ENCODE data around the gene EXT2.

EXT2 gene

DNA sequence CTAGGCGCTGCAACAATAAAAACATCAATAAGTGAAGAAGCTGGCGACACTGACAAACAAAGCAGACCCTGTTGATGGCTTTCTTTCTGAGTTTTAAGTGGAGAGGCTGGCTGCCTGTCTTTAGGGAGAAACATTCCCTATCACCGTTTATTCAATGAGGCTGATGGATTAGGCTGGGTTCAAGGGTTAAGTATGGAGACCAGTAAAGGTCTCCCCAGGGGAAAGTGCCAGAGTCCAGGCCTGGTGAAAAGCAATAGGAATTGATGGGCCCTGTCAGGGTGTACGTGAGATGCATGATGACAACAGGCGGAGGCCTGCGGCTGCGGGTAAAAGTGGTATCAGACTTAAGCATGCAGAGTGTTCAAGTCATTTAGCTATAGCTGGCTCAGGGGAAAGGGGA lies 111.8 kb downstream of the EXT2 start:
- H3K36me3 Mint-ChIP-seq = peaks cover 66% of the 10 kb centered on the region
- no peaks in the 10 kb centered on the region for H3K4me1 Mint-ChIP-seq (ENCODE audit: low read depth)
- peaks cover 12% of the 10 kb centered on the region for H3K9me3 Mint-ChIP-seq (ENCODE audit: low read depth)
- H3K4me3 Mint-ChIP-seq = no peak overlapping the region
- no peaks in the 10 kb centered on the region for H3K27me3 Mint-ChIP-seq
- H3K27ac Mint-ChIP-seq = no peak overlapping the region

DNA sequence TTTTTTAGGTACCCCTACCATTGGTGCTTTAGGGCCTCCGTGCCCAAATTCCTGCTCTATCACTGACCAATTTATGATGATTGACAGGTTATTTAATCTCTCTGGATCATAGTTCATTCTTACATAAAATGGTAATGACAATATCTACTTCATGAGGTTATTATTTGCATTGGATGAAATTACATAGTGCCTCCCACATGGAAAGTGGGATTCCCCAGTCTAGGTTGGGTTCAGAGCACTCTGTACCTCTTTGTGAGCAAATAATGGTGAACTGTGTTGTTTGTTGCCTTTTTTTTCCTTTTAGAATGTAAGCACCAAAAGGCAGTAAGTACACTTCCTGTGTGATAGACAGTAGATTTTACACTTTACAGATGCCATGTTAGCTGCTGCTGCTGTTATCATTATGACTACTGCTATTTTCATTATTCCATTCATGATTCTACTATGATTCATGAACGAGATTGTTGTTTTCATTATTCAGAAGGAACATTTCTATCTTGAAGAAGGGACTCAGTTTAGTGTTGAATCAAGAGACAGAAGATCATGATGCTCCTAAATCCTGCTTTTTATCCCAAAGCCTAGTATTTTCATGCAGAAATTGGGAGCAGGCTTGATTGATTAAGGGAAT lies 113.6 kb downstream of the EXT2 start:
- H3K27me3 Mint-ChIP-seq = no peaks in the 10 kb centered on the region
- peaks cover 69% of the 10 kb centered on the region for H3K36me3 Mint-ChIP-seq
- no peak overlapping the region for H3K27ac Mint-ChIP-seq
- H3K4me3 Mint-ChIP-seq = no peak overlapping the region
- peaks cover 19% of the 10 kb centered on the region for H3K9me3 Mint-ChIP-seq (ENCODE audit: low read depth)
- H3K4me1 Mint-ChIP-seq (ENCODE audit: low read depth) = no peaks in the 10 kb centered on the region

DNA sequence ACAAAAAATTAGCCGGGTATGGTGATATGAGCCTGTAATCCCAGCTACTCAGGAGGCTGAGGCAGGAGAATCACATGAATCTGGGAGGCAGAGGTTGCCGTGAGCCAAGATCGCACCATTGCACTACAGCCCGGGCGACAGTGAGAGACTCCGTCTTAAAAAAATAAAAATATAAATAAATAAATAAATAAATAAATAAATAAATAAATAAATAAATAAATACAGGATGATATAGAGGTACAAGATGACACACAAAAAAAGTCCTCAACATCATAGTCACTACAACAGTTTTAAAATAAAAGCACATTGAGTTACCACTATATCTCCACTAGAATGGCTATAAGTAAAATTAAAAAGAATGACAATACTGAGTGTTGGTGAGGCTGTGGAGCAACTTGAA lies 116.7 kb downstream of the EXT2 start:
- no peak overlapping the region for H3K27ac Mint-ChIP-seq
- no peaks in the 10 kb centered on the region for H3K27me3 Mint-ChIP-seq
- H3K36me3 Mint-ChIP-seq = peaks cover 60% of the 10 kb centered on the region
- H3K4me3 Mint-ChIP-seq = no peak overlapping the region
- H3K9me3 Mint-ChIP-seq (ENCODE audit: low read depth) = peaks cover 19% of the 10 kb centered on the region
- H3K4me1 Mint-ChIP-seq (ENCODE audit: low read depth) = no peaks in the 10 kb centered on the region

DNA sequence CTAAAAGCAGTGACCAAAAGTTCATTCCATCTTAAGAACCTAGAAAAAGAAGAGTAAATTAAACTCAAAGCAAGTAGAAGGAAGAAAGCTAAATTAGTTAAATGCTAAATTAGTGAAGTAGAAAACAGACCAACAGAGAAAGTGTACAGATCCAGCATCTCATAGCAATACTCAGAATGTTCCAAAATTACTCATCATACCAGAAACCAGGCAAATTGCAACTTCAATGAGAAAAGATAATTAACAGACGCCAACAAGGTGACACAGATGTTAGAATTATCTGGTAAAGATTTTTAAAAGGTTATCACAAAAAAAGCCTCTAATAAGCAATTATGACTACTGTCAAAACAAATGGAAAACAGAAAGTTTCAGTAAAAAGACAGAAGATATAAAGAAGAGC lies 117.7 kb downstream of the EXT2 start:
- H3K27me3 Mint-ChIP-seq = no peaks in the 10 kb centered on the region
- peaks cover 58% of the 10 kb centered on the region for H3K36me3 Mint-ChIP-seq
- peaks cover 19% of the 10 kb centered on the region for H3K9me3 Mint-ChIP-seq (ENCODE audit: low read depth)
- H3K27ac Mint-ChIP-seq = no peak overlapping the region
- H3K4me3 Mint-ChIP-seq = no peak overlapping the region
- no peaks in the 10 kb centered on the region for H3K4me1 Mint-ChIP-seq (ENCODE audit: low read depth)

DNA sequence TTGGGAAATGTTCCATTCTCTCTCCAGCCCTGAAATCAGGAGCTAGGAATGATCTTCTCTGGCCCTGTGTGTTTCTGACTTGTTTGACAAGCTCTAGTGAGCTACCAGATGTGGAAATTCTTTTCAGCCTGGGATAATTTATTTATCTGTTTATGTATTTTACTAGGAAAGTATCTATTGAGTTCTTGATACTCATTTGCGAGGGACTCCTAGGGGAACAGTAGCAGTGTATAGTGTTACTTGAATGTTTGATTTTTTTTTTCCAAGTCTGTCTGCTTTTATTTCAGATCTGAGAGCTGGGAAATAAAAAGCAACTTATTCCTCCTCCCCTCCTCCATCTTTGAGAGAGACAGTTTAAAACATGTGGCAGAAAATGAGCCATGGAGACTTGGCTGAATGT lies 122.0 kb downstream of the EXT2 start:
- Mint-ChIP-seq H3K9me3 (ENCODE audit: low read depth) (peaks cover 5% of the 10 kb centered on the region), H3K27me3 (no peaks in the 10 kb centered on the region), H3K36me3 (peaks cover 46% of the 10 kb centered on the region)

DNA sequence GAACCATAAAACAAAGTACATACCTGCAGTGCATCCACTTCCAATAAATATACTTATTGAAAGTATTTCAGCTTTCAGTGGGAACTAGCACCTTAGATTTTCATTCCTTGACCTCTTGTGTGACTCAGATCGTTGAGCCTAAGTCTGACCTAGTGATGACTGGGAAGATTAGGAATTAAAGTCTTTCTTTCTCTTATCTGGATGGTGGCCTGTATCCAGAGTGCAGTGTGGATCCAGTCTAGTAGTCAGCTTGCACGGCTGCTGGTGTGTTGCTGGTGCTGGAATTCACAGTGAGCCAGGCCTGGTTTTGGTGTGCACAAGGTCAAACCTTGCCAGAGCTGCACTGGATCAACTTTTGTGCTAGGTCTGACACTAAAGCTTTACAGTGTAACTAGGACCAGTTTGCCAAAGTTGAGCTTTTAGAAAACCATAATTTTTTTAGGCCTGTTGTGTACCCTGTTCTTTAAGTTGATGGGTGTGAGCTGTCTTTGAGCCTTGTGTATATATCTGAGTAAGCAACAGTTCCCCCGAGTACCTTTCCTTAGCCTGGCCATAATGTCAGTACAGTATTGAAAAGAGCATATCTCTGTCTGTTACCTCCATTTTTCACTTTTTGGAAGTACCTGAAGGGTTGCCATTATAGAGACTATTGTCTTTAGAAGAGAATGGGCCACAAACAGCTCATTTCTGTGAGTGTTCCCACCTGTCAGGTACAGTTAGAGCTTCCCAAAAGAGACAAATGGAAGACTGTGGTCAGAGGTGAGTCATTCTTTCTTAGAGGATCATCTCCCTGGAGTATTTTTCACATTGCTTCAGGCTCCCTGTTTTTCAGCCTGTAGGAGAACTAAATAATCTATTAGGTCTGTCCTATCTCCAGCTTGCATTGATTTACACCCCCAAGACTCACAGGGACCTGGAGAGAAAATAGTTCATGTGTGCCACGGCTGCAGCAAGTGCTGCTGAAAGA lies 124.6 kb downstream of the EXT2 start:
- H3K4me1 Mint-ChIP-seq (ENCODE audit: low read depth) = no peaks in the 10 kb centered on the region
- no peak overlapping the region for H3K27ac Mint-ChIP-seq
- no peaks in the 10 kb centered on the region for H3K27me3 Mint-ChIP-seq
- no peaks in the 10 kb centered on the region for H3K9me3 Mint-ChIP-seq (ENCODE audit: low read depth)
- no peak overlapping the region for H3K4me3 Mint-ChIP-seq
- peaks cover 44% of the 10 kb centered on the region for H3K36me3 Mint-ChIP-seq

More for the DNA sequence above, 122.0 kb downstream of the EXT2 start:
- no peak overlapping the region for H3K27ac Mint-ChIP-seq
- no peak overlapping the region for H3K4me3 Mint-ChIP-seq
- H3K4me1 Mint-ChIP-seq (ENCODE audit: low read depth) = no peaks in the 10 kb centered on the region

DNA sequence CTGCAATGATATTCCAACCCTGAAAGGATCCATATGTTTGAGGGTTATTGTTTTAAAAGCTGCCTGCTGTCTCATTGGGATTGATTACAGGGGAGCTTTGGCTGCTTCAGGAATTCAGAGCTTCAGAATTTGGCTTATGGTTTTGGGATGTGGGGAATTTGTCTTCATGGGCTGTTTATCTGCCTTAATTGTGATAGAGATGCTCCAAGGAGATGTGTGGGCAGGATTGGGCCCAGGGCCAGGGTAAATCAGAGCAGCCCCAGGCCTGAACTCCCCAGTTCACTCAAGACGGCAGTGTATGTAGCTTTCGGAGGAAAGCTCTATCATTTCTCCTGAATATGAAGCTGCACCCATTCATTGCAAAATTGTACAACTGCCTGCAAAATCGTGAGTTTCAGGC lies 126.0 kb downstream of the EXT2 start:
- Mint-ChIP-seq H3K4me3 (no peak overlapping the region), H3K9me3 (ENCODE audit: low read depth) (no peaks in the 10 kb centered on the region), H3K4me1 (ENCODE audit: low read depth) (no peaks in the 10 kb centered on the region), H3K36me3 (peaks cover 43% of the 10 kb centered on the region), H3K27ac (no peak overlapping the region), H3K27me3 (no peaks in the 10 kb centered on the region)

DNA sequence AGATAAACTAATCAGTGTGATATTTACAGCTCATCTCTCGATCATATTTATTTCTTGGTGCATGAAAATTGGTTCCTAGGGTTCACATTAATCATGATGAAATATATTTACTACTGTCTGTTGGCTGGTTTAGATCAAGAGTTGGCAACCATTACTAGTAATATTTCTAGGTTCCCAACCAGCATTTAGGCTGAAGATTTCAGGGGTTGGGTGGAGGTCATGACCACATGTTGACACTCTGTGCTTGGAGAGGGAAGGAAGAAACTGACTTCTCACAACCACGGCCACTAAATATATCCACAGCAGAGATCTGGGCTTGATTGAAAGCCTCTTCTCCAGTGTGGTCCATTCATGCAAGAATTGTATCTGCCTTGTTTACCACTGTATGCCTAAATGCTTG lies 126.5 kb downstream of the EXT2 start:
- peaks cover 41% of the 10 kb centered on the region for H3K36me3 Mint-ChIP-seq
- no peaks in the 10 kb centered on the region for H3K27me3 Mint-ChIP-seq
- peaks cover 4% of the 10 kb centered on the region for H3K4me1 Mint-ChIP-seq (ENCODE audit: low read depth)
- no peak overlapping the region for H3K4me3 Mint-ChIP-seq
- no peaks in the 10 kb centered on the region for H3K9me3 Mint-ChIP-seq (ENCODE audit: low read depth)
- H3K27ac Mint-ChIP-seq = no peak overlapping the region

DNA sequence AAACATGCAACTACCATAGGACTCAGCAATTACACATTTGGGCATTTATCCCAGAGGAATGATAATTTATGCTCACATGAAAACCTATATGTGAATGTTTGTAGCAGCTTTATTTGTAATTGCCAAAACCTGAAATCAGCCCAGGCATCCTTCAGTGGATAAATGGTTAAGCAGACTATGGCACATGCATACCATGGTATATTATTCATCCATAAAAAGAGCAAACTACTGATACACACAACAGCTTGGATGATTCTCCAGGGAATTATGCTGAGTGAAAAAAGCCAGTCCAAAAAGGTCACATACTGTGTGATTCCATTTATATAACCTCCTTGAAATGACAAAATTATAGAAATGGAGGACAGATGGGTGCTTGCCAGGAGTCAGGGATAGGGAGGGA lies 127.8 kb downstream of the EXT2 start:
- H3K9me3 Mint-ChIP-seq (ENCODE audit: low read depth) = no peaks in the 10 kb centered on the region
- no peak overlapping the region for H3K4me3 Mint-ChIP-seq
- peaks cover 7% of the 10 kb centered on the region for H3K4me1 Mint-ChIP-seq (ENCODE audit: low read depth)
- no peaks in the 10 kb centered on the region for H3K27me3 Mint-ChIP-seq
- no peak overlapping the region for H3K27ac Mint-ChIP-seq
- H3K36me3 Mint-ChIP-seq = peaks cover 37% of the 10 kb centered on the region

DNA sequence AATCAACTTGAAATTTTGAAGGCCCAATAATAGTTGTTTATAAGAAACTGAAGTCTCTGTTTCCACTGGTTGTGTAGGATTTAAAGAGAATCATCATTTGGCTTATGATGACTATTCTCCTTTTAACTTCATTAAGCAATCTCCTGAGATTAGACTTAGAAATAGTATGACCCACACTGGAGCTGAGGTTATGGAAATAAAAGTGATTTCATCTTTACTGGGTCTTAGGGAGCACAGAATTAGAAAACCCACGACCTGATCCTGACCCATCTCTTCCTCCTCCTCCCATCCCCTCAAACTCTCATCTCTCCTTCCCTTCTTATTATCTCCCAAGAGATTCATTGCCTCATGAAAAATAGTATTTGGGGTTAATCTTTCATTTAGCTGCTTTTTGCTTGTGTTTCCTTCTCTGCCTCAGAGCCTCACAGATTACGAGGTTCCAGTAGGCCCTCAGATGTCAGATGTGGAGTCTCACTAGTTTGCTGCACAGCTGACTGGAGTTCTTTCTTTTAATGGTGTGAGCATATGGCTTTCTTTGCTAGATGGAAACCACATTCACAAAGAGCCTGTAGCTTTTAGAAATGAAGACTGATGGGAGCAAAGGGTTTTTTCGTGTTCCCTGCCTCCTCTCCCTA lies 129.5 kb downstream of the EXT2 start:
- Mint-ChIP-seq H3K4me3 (no peak overlapping the region), H3K9me3 (ENCODE audit: low read depth) (no peaks in the 10 kb centered on the region), H3K36me3 (peaks cover 31% of the 10 kb centered on the region), H3K27me3 (no peaks in the 10 kb centered on the region), H3K4me1 (ENCODE audit: low read depth) (peaks cover 7% of the 10 kb centered on the region), H3K27ac (no peak overlapping the region)

DNA sequence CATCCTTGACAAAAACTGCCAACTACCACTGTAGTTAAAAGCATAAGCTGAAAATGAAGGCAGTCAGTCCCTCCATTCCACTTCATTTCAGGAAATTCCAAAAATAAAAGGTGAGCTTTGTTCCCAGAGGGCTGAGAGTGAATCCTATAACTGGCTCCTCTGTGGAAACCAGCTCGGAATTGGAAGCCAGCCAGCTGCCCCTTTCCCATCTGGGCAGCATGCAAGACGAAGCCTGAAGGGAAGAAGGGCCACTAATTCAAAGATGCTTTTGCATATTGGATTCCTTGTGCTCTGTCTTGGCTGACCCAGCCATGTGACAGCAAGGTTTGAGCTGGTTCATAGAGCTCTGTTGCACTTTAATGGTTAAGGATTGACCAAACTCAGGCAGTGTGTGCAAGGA lies 131.0 kb downstream of the EXT2 start:
- Mint-ChIP-seq H3K27ac (no peak overlapping the region), H3K4me3 (no peak overlapping the region), H3K36me3 (peaks cover 31% of the 10 kb centered on the region), H3K27me3 (no peaks in the 10 kb centered on the region), H3K4me1 (ENCODE audit: low read depth) (peaks cover 7% of the 10 kb centered on the region), H3K9me3 (ENCODE audit: low read depth) (no peaks in the 10 kb centered on the region)

DNA sequence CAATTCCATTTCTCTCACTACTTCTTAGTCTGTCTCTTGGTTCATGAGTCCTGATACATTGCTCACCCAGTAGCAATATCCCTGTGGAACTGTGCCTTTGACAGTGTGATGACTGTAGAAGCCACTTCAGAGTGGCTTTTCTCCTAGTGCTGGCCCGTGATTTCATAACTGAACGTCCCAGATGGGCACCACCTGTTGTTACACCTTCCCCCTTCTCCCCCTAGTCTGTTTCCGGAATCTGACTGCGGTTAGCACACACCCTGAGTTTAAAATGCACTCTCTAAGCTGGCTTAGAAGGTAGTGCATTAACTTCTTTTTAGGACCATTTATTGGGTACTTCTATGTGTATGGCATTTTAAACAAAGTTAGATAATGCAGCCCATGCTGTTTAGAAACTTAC lies 131.5 kb downstream of the EXT2 start:
- H3K36me3 Mint-ChIP-seq = peaks cover 28% of the 10 kb centered on the region
- no peaks in the 10 kb centered on the region for H3K9me3 Mint-ChIP-seq (ENCODE audit: low read depth)
- H3K27ac Mint-ChIP-seq = no peak overlapping the region
- H3K27me3 Mint-ChIP-seq = no peaks in the 10 kb centered on the region
- no peak overlapping the region for H3K4me3 Mint-ChIP-seq
- H3K4me1 Mint-ChIP-seq (ENCODE audit: low read depth) = peaks cover 7% of the 10 kb centered on the region

DNA sequence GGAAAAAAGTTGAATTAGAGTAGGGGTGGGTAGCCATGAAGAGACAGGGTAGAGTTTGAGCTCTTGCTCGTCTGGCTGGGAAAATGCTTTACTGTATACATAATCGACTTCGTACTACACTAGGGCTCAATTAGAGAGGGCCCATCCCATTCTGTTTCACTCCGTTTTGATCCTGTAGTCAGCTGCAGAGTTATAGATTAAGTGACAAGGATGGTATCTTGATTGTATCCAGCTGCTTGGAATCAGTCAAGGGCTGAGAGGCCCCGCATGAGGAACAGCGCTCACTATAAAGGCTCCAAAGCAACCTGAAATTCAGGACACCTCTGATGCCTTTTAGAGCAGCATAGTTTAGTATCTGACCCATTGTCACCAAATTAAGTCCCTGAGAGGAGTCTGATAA lies 132.9 kb downstream of the EXT2 start:
- Mint-ChIP-seq H3K4me1 (ENCODE audit: low read depth) (peaks cover 7% of the 10 kb centered on the region), H3K4me3 (no peak overlapping the region), H3K27me3 (no peaks in the 10 kb centered on the region), H3K36me3 (peaks cover 24% of the 10 kb centered on the region), H3K9me3 (ENCODE audit: low read depth) (no peaks in the 10 kb centered on the region), H3K27ac (no peak overlapping the region)

DNA sequence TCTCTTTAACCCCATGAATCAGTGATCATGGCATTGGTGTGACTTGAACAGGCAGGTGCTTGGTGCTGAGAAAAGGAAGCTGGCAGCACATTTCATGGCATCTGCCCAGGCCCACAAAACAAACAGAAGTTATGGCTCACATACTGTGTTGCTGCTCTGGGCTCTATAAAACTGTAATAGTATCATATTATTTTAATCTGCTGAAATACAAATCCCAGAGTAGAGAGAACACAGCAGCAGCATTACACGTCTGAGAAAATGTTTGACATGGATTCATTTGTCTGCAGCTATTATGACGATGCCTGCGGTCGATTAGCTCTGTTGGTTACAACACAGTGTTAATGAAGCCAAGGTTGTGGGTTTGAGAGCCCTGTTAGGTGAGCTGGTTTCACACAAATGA lies 133.6 kb downstream of the EXT2 start:
- no peaks in the 10 kb centered on the region for H3K27me3 Mint-ChIP-seq
- no peaks in the 10 kb centered on the region for H3K9me3 Mint-ChIP-seq (ENCODE audit: low read depth)
- H3K36me3 Mint-ChIP-seq = peaks cover 24% of the 10 kb centered on the region
- no peak overlapping the region for H3K27ac Mint-ChIP-seq
- H3K4me3 Mint-ChIP-seq = no peak overlapping the region
- peaks cover 7% of the 10 kb centered on the region for H3K4me1 Mint-ChIP-seq (ENCODE audit: low read depth)

DNA sequence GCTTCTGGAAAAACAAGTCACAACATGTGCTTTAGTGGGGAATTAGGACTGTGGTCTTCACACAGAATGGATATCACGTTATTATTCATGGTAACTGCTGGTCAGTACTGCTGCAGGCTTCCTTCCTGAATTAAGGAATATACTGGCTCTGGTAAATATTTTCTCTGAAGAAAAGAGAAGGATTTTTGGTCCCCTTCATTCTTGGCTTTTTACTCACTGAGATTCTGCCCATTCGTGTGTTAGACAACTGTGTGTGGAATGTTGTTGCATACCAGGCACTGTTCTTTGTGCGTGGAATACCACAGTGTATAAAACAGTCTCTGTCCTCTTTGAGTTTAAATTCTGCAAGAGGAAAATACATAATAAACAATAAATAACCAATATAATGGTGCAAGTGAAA lies 134.1 kb downstream of the EXT2 start:
- no peak overlapping the region for H3K4me3 Mint-ChIP-seq
- H3K27me3 Mint-ChIP-seq = no peaks in the 10 kb centered on the region
- H3K4me1 Mint-ChIP-seq (ENCODE audit: low read depth) = peaks cover 7% of the 10 kb centered on the region
- H3K36me3 Mint-ChIP-seq = peaks cover 24% of the 10 kb centered on the region
- H3K9me3 Mint-ChIP-seq (ENCODE audit: low read depth) = no peaks in the 10 kb centered on the region
- H3K27ac Mint-ChIP-seq = no peak overlapping the region
